OCI-LY3 (cell line): ENCODE measurements around the gene MAP4K2.

Source experiments
- H2AFZ ChIP-seq: fragments of 200-600, 300-600 bp; shearing (Covaris generic); 2 replicates; pipeline ENCODE4 v1.6.0; 2014; ENCODE audit warnings: antibody characterized with exemption, low read depth, low read length
- H3K27ac ChIP-seq: fragments of 200-600, 300-600 bp; sonication (generic); 2 replicates; pipeline ENCODE4 v1.5.1; 2014; ENCODE audit warnings: mild to moderate bottlenecking, low read length, moderate library complexity, mixed read lengths
- H3K27me3 ChIP-seq: fragments of 200-600, 300-600 bp; sonication (generic); 2 replicates; pipeline ENCODE4 v1.6.1; 2014; ENCODE audit warnings: low read depth, low read length, mixed read lengths
- H3K36me3 ChIP-seq: fragments of 200-600, 300-600 bp; sonication (generic); replicated peaks from 2 replicates; pipeline ENCODE3; 2014; ENCODE audit warnings: low read depth, low read length, mixed read lengths
- H3K4me1 ChIP-seq: fragments of 300-600, 200-600 bp; sonication (generic); 2 replicates; pipeline ENCODE4 v1.6.1; 2014; ENCODE audit warnings: low read length, mixed read lengths
- H3K4me2 ChIP-seq: fragments of 200-600, 300-600 bp; sonication (generic); 2 replicates; pipeline ENCODE4 v1.6.1; 2014; ENCODE audit warnings: low read length, mixed read lengths
- H3K4me3 ChIP-seq: fragments of 300-600, 200-600 bp; sonication (generic); 2 replicates; pipeline ENCODE4 v1.5.1; 2014; ENCODE audit warnings: antibody characterized with exemption, mild to moderate bottlenecking, low read length, moderate library complexity
- H3K79me2 ChIP-seq: fragments of 300-600, 200-600 bp; shearing (Covaris generic); 2 replicates; pipeline ENCODE4 v1.6.1; 2014; ENCODE audit warnings: mild to moderate bottlenecking, low read length, mixed read lengths
- H3K9ac ChIP-seq: fragments of 300-600, 200-600 bp; shearing (Covaris generic); 2 replicates; pipeline ENCODE4 v1.6.0; 2014; ENCODE audit warnings: mild to moderate bottlenecking, low read length, moderate library complexity
- H3K9me3 ChIP-seq: fragments of 200-600, 300-600 bp; shearing (Covaris generic); 2 replicates; pipeline ENCODE4 v1.6.1; 2014; ENCODE audit warnings: low read length, mixed read lengths; ENCODE audit not compliant: insufficient read depth
- H4K20me1 ChIP-seq: fragments of 200-600, 300-600 bp; sonication (generic); 2 replicates; pipeline ENCODE4 v1.6.1; 2016; ENCODE audit warnings: low read length, mixed read lengths; ENCODE audit not compliant: insufficient read depth
- EZH2phosphoT487 ChIP-seq: fragments of 200-600 bp; shearing (Covaris generic); IDR thresholded peaks from 2 replicates; pipeline ENCODE4 v1.6.1; 2018; ENCODE audit warnings: antibody characterized with exemption, mixed run types, low read depth
- TF ChIP-seq, protein P1 (sequence below): fragments of 200-600, 300-600 bp; sonication (generic); IDR thresholded peaks from 2 replicates; pipeline ENCODE4 v1.5.1; 2014; ENCODE audit warnings: antibody characterized with exemption, low read length, low read depth

MAP4K2 gene

DNA sequence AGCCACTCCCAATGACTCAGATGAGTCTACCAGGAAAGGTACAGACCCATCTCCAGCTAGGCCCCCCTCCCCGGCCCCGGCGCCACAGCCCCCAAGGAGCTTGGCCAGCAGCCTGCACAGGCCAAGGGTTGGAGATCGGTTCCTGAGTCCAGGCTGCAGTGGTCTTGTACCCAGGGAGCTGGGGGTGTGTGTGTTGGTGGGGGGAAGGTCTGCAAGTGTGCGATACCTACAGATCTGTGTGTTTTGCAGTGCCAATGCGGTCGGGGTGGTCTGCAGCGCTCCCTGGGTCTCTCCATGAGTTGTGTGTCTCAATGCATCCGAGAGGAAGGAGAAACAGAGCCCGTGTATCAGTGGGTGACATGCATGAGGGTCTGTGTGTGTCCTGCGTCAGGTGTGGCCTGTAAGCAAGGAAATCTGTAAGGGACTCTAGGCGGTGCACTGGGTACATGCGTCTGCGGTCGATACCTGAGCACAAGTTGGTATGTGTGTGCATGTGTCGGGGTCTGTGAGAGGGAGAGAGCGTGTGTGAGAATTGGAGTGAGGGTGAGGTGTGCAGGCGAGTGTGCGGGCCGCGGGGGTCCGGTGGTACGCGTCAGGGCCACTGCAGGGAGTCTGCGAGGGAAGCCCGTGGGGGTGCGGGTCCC lies 40.8 kb upstream of the MAP4K2 start:
- Histone ChIP-seq H3K9me3 (no peaks in the 10 kb centered on the region), H4K20me1 (no peaks in the 10 kb centered on the region), H3K36me3 (no peaks in the 10 kb centered on the region), H3K4me1 (peaks cover 27% of the 10 kb centered on the region), H2AFZ (no peak overlapping the region), H3K79me2 (no peaks in the 10 kb centered on the region), H3K4me2 (peak overlapping the region; percentile 68), H3K27me3 (peaks cover 4% of the 10 kb centered on the region; the same call in 1 of the 2 replicates), H3K9ac (no peak overlapping the region), H3K27ac (no peak overlapping the region), H3K4me3 (peak overlapping the region; percentile 79)
- TF ChIP-seq, protein P1, sequence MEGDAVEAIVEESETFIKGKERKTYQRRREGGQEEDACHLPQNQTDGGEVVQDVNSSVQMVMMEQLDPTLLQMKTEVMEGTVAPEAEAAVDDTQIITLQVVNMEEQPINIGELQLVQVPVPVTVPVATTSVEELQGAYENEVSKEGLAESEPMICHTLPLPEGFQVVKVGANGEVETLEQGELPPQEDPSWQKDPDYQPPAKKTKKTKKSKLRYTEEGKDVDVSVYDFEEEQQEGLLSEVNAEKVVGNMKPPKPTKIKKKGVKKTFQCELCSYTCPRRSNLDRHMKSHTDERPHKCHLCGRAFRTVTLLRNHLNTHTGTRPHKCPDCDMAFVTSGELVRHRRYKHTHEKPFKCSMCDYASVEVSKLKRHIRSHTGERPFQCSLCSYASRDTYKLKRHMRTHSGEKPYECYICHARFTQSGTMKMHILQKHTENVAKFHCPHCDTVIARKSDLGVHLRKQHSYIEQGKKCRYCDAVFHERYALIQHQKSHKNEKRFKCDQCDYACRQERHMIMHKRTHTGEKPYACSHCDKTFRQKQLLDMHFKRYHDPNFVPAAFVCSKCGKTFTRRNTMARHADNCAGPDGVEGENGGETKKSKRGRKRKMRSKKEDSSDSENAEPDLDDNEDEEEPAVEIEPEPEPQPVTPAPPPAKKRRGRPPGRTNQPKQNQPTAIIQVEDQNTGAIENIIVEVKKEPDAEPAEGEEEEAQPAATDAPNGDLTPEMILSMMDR = no peak
- no peak for TF ChIP-seq EZH2phosphoT487

DNA sequence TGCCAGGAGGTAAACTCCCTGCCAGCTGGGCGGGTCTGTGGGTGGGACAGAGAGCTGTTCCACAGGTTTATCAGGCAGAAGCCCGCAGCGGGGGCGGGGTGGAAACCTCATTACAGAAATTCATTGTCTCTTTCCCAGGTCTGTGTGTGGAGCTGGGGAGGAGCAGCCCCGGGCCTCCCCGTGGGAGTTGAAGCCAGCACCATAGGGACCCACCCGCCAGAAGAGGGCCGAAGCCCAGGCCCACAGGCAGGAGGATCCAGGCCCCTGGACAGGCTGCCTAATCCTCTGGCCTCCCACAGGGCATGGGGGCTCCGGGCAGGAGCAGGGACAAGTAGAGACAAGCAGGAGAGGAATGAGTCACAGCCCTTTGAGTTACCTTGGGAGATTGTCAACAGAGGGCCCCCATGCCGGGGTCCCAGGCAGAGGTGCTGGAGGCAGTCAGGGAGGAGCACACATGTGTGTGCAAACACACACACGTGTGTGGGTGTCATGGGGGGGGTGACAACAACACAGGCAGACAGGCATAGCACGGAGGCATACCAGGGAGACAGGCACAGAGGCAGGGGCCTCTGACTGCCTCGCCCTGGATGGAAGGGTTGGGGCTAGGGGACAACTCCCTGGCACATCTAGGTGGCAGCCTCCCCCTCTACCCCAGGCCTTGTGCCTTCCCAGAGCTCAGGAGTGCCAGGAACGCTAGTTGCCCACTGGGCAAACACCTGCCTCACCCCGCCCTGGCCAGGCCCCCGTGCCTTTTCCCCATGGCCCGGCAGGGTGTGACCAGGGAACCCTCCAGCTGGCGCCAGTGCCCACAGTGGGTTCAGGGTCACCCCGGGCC lies 40.1 kb upstream of the MAP4K2 start:
- no peak for TF ChIP-seq EZH2phosphoT487
- TF ChIP-seq, protein P1 = no peak
- Histone ChIP-seq H4K20me1 (no peaks in the 10 kb centered on the region), H3K27me3 (peaks cover 4% of the 10 kb centered on the region; the same call in 1 of the 2 replicates), H3K4me2 (no peak overlapping the region), H3K4me3 (no peak overlapping the region), H3K9me3 (no peaks in the 10 kb centered on the region), H3K36me3 (no peaks in the 10 kb centered on the region), H3K4me1 (peaks cover 20% of the 10 kb centered on the region), H3K27ac (no peak overlapping the region), H3K79me2 (no peaks in the 10 kb centered on the region), H2AFZ (no peak overlapping the region), H3K9ac (no peak overlapping the region)

DNA sequence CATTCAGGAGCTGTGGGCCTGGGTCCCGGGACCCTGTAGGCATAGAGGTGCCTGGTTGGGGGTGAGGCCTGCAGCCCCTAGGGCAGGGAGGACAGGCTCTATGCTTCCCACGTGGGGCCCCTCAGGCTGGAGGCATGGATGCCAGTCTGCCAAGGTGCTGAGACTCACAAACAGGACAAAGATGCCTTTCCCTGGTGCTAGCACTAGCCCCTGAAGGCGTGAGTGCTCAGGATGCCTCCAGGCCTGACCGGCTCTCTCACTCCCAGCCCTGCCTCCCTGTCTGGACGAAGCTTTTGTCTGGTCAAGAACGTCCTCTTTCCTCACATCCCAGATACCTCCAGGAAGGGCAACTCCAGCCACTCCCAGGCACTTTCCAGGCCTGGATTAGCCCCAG lies 39.3 kb upstream of the MAP4K2 start:
- TF ChIP-seq, protein P1 = no peak
- no peak for TF ChIP-seq EZH2phosphoT487
- Histone ChIP-seq H3K4me1 (peaks cover 13% of the 10 kb centered on the region), H3K4me2 (no peak overlapping the region), H3K27me3 (peaks cover 4% of the 10 kb centered on the region; the same call in 1 of the 2 replicates), H3K4me3 (no peak overlapping the region), H3K9ac (no peak overlapping the region), H3K9me3 (no peaks in the 10 kb centered on the region), H4K20me1 (no peaks in the 10 kb centered on the region), H3K79me2 (no peaks in the 10 kb centered on the region), H3K27ac (no peak overlapping the region), H2AFZ (no peak overlapping the region), H3K36me3 (no peaks in the 10 kb centered on the region)
